Loucy (cell line): ENCODE data around the gene MRTFB.

ENCODE experiments used
- EZH2phosphoT487 ChIP-seq: fragments of 200-600 bp; IDR thresholded peaks from 2 replicates; pipeline ENCODE4 v1.6.1; 2018; ENCODE audit warnings: antibody characterized with exemption, mild to moderate bottlenecking, moderate library complexity, borderline replicate concordance
- TF ChIP-seq, protein P1 (sequence below): fragments of 200-600 bp; sonication (generic); conservative IDR thresholded peaks from 2 replicates; pipeline ENCODE4 v1.5.1; 2014; ENCODE audit warnings: mild to moderate bottlenecking, antibody characterized with exemption, low read length

DNA sequence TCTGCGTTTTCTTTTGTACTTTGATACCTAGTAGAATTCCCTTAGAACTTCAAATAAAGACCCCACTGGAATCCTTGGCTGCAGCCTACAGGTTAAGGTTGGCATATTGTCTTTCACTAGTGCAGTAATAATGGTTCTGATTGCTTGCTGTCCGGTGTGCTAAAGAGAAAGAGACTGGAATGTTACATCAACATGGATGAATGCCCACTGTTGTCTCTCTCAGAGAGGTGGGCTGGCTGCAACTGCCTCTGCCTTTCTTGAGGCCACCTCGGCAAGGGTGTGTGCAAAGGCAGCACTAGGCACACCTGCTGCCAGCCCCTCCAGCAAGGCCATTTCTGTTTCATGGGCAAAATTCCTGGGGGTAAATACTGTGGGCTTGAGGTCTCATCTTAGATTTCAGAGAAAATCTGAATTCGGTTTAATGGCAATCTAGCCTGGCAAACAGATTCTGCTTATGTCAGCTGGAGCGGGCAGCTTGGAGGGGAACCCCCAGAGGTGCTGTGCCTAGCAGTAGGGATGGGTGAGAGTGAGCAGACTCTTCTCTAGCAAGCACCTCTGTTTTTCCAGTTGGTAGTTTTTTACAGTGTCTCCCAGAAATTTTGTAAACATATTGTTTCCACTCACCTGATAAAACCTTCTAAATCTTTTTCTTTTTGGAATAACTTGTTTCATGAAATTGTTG lies 54.0 kb downstream of the MRTFB start:
- TF ChIP-seq, protein P1, sequence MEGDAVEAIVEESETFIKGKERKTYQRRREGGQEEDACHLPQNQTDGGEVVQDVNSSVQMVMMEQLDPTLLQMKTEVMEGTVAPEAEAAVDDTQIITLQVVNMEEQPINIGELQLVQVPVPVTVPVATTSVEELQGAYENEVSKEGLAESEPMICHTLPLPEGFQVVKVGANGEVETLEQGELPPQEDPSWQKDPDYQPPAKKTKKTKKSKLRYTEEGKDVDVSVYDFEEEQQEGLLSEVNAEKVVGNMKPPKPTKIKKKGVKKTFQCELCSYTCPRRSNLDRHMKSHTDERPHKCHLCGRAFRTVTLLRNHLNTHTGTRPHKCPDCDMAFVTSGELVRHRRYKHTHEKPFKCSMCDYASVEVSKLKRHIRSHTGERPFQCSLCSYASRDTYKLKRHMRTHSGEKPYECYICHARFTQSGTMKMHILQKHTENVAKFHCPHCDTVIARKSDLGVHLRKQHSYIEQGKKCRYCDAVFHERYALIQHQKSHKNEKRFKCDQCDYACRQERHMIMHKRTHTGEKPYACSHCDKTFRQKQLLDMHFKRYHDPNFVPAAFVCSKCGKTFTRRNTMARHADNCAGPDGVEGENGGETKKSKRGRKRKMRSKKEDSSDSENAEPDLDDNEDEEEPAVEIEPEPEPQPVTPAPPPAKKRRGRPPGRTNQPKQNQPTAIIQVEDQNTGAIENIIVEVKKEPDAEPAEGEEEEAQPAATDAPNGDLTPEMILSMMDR, result no peak
- no peak for TF ChIP-seq EZH2phosphoT487
